HepG2 (cell line): ENCODE results near the gene TLCD1. TPM values are rescaled to one million over a fixed set of nuclear protein-coding genes. Genes with fewer than 3 reads are reported as not detected.
A peak's percentile ranks its signal among the peaks of the same experiment; 100 is the strongest.

Experiments used
- CBX1 ChIP-seq: IDR thresholded peaks from one replicate; pipeline ENCODE4 v1.6.1; 2016; ENCODE audit warnings: antibody characterized with exemption, low read depth
- CENPT ChIP-seq: sonication (generic); formaldehyde crosslinking; IDR thresholded peaks from 2 replicates; pipeline ENCODE4 v1.8.0; 2022; ENCODE audit warnings: low read depth, mild to moderate bottlenecking, moderate library complexity, missing genetic modification reagents
- EHMT2 ChIP-seq: fragments of 200-600 bp; sonication (generic); IDR thresholded peaks from 2 replicates; pipeline ENCODE4 v1.7.0; 2017; ENCODE audit warnings: antibody characterized with exemption, low read depth, low read length, borderline replicate concordance
- GATA4 ChIP-seq: sonication (generic); IDR thresholded peaks from 2 replicates; pipeline ENCODE4 v1.6.1; 2016; ENCODE audit warnings: antibody characterized with exemption, low read depth, borderline replicate concordance
- IKZF4 ChIP-seq: sonication (generic); formaldehyde crosslinking; IDR thresholded peaks from 2 replicates; pipeline ENCODE4 v1.5.1; 2020; ENCODE audit warnings: borderline replicate concordance, mild to moderate bottlenecking, low read depth, missing genetic modification reagents; ENCODE audit errors: not compliant biosample characterization
- JUNB ChIP-seq: sonication (generic); formaldehyde crosslinking; IDR thresholded peaks from 2 replicates; pipeline ENCODE4 v1.8.0; 2022; ENCODE audit warnings: missing genetic modification reagents, mild to moderate bottlenecking, borderline replicate concordance
- KAT7 ChIP-seq: IDR thresholded peaks from 2 replicates; pipeline ENCODE4 v1.6.1; 2018; ENCODE audit warnings: borderline replicate concordance, missing compliant biosample characterization
- KDM4B ChIP-seq: sonication (generic); formaldehyde crosslinking; IDR thresholded peaks from 2 replicates; pipeline ENCODE4 v1.4.0; 2020; ENCODE audit warnings: missing genetic modification reagents
- PHF21A ChIP-seq: sonication (generic); formaldehyde crosslinking; IDR thresholded peaks from 2 replicates; pipeline ENCODE4 v1.5.0; 2020; ENCODE audit warnings: mild to moderate bottlenecking, missing genetic modification reagents
- SALL2 ChIP-seq: sonication (generic); formaldehyde crosslinking; IDR thresholded peaks from 2 replicates; pipeline ENCODE4 v1.8.1; 2023; ENCODE audit warnings: mild to moderate bottlenecking, missing genetic modification reagents, inconsistent platforms
- SP2 ChIP-seq: sonication (generic); formaldehyde crosslinking; IDR thresholded peaks from 2 replicates; pipeline ENCODE4 v1.5.1; 2020; ENCODE audit warnings: mild to moderate bottlenecking, missing genetic modification reagents
- TOPORS ChIP-seq: sonication (generic); formaldehyde crosslinking; IDR thresholded peaks from 2 replicates; pipeline ENCODE4 v1.8.0; 2023; ENCODE audit warnings: mild to moderate bottlenecking, missing genetic modification reagents
- XBP1 ChIP-seq: sonication (generic); formaldehyde crosslinking; IDR thresholded peaks from 2 replicates; pipeline ENCODE4 v1.5.0; 2020; ENCODE audit warnings: missing genetic modification reagents
- XRCC5 ChIP-seq: fragments of 200-400 bp; formaldehyde crosslinking; optimal IDR thresholded peaks from 2 replicates; pipeline ENCODE3; 2017; ENCODE audit warnings: mild to moderate bottlenecking, low read length
- ZNF12 ChIP-seq: sonication (generic); formaldehyde crosslinking; IDR thresholded peaks from 2 replicates; pipeline ENCODE4 v1.5.0; 2020; ENCODE audit warnings: missing genetic modification reagents
- ZNF296 ChIP-seq: sonication (generic); formaldehyde crosslinking; conservative IDR thresholded peaks from 2 replicates; pipeline ENCODE4 v1.5.0; 2020; ENCODE audit warnings: mild to moderate bottlenecking, missing genetic modification reagents
- ZNF335 ChIP-seq: sonication (generic); formaldehyde crosslinking; IDR thresholded peaks from 2 replicates; pipeline ENCODE4 v1.4.0; 2020; ENCODE audit warnings: missing genetic modification reagents
- ZNF34 ChIP-seq: sonication (generic); formaldehyde crosslinking; IDR thresholded peaks from 2 replicates; pipeline ENCODE4 v1.4.0; 2020; ENCODE audit warnings: mild to moderate bottlenecking, missing genetic modification reagents, borderline replicate concordance
- ZNF460 ChIP-seq: sonication (generic); formaldehyde crosslinking; IDR thresholded peaks from 2 replicates; pipeline ENCODE4 v1.5.1; 2020; ENCODE audit warnings: missing genetic modification reagents, mild to moderate bottlenecking, borderline replicate concordance
- ZNF563 ChIP-seq: sonication (generic); formaldehyde crosslinking; IDR thresholded peaks from 2 replicates; pipeline ENCODE4 v1.8.0; 2022; ENCODE audit warnings: mild to moderate bottlenecking, moderate library complexity, missing genetic modification reagents
- ZNF605 ChIP-seq: sonication (generic); formaldehyde crosslinking; IDR thresholded peaks from 2 replicates; pipeline ENCODE4 v1.8.0; 2022; ENCODE audit warnings: mild to moderate bottlenecking, missing genetic modification reagents
- ZNF670 ChIP-seq: sonication (generic); formaldehyde crosslinking; IDR thresholded peaks from 2 replicates; pipeline ENCODE4 v1.8.0; 2022; ENCODE audit warnings: mild to moderate bottlenecking, missing genetic modification reagents, borderline replicate concordance
- ZNF83 ChIP-seq: sonication (generic); formaldehyde crosslinking; IDR thresholded peaks from 2 replicates; pipeline ENCODE4 v1.4.0; 2020; ENCODE audit warnings: missing genetic modification reagents, mild to moderate bottlenecking, borderline replicate concordance
- ZSCAN30 ChIP-seq: sonication (generic); formaldehyde crosslinking; IDR thresholded peaks from 2 replicates; pipeline ENCODE4 v1.5.0; 2020; ENCODE audit warnings: mild to moderate bottlenecking, missing genetic modification reagents
- polyA plus RNA-seq, 8 experiments: library from polyadenylated mRNA; depleted of rRNA in 3 of 8; stranded (reverse) in 7 of 8; unstranded in 1 of 8; fragments of >200 nt; fragmentation: Illumina TruSeq in 4 of 8; extraction: Trizol in 4 of 8; gene quantifications; 2 replicates each; pipeline versions ENCODE4 v1.2.1 to v1.2.3, GENCODE V29; 2011 to 2016; ENCODE audit warnings: low read depth in 4 of 8, missing spikeins in 1 of 8, mixed read lengths in 1 of 8; ENCODE audit not compliant: insufficient read depth in 1 of 8
- total RNA-seq, 5 experiments: library from RNA; depleted of rRNA; stranded (reverse); fragments of >200 nt; fragmentation: Illumina TruSeq; extraction: Trizol; gene quantifications; 2 replicates each; pipeline ENCODE4 v1.2.3, GENCODE V29; 2016; ENCODE audit warnings: low read depth in 1 of 5
- TF ChIP-seq, protein P1 (sequence below): sonication (generic); formaldehyde crosslinking; IDR thresholded peaks from 2 replicates; pipeline ENCODE4 v1.4.0; 2020; ENCODE audit warnings: mild to moderate bottlenecking, missing genetic modification reagents
- TF ChIP-seq, protein P2 (sequence below): conservative IDR thresholded peaks from 2 replicates; pipeline ENCODE4 v1.6.1; 2018; ENCODE audit warnings: missing genetic modification reagents
- TF ChIP-seq, protein P3 (sequence below): IDR thresholded peaks from 2 replicates; pipeline ENCODE4 v1.6.1; 2016; ENCODE audit warnings: missing biosample characterization, missing genetic modification reagents, low read depth

The TLCD1 gene
- total and polyA plus RNA-seq, 2 of the 13 experiments (the other 11 are each of a cell fraction or from before 2014, with no cell fraction given) = 14.9 to 19.6 TPM

DNA sequence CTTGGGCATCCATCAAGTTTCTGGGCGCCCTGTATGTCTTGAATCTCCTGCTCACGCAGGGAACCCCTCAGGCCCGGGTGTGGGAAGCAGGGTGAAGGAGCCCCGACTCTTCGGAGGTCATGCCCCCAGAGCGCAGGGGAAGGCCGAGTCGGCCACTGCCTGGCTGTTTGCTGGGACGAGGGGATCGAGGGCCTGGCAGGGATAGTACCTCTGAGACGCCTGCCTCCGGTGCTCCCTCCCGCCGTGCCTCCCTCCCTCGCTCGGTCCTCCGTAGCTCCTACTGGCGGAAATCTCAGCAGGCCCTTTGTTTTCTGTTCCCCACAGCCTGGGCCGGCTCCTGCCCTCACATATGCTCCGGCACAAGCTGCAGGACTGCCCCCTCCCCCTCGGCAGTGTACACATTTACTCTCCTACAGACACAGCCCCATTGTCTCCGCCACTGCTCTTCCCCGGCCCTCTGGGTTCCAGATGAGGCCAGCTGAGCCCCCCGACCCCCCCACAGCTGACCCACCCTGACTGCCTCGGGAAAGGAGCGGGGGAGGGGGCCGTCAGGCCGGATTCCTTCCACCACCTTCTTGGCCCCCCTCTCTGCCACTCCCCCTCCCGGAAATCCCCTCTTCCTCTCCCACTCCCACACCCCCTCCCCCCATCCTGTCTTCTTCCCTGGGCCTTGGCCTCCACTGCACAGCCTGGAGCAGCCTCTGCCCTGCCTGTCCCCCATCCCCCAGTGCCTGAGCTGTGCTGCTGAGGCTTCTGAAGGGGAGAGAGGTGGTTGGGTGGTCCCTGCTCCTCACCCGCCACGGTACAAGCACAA is 19.1 kb upstream of the TLCD1 start (continued):
- peak; percentile 90 for TF ChIP-seq PHF21A (CRISPR knock-in tag)
- no peak for TF ChIP-seq XRCC5
- TF ChIP-seq ZNF335 (CRISPR knock-in tag) = no peak
- TF ChIP-seq ZSCAN30 (CRISPR knock-in tag) = no peak
- no peak for TF ChIP-seq ZNF605
- no peak; the same call in 1 of the 2 replicates for TF ChIP-seq KDM4B (CRISPR knock-in tag)
- peak; percentile 49; the same call in 1 of the 2 replicates for TF ChIP-seq GATA4
- no peak; the same call in 1 of the 2 replicates for TF ChIP-seq ZNF12 (CRISPR knock-in tag)
- 0 out of 2 replicates have a peak, but pooled peaks have one; percentile 1 for TF ChIP-seq SP2 (CRISPR knock-in tag)
- TF ChIP-seq, protein P1, sequence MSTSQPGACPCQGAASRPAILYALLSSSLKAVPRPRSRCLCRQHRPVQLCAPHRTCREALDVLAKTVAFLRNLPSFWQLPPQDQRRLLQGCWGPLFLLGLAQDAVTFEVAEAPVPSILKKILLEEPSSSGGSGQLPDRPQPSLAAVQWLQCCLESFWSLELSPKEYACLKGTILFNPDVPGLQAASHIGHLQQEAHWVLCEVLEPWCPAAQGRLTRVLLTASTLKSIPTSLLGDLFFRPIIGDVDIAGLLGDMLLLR (CRISPR knock-in tag) = no peak; the same call in 1 of the 2 replicates
- TF ChIP-seq IKZF4 (CRISPR knock-in tag) = no peak
- TF ChIP-seq, protein P2, sequence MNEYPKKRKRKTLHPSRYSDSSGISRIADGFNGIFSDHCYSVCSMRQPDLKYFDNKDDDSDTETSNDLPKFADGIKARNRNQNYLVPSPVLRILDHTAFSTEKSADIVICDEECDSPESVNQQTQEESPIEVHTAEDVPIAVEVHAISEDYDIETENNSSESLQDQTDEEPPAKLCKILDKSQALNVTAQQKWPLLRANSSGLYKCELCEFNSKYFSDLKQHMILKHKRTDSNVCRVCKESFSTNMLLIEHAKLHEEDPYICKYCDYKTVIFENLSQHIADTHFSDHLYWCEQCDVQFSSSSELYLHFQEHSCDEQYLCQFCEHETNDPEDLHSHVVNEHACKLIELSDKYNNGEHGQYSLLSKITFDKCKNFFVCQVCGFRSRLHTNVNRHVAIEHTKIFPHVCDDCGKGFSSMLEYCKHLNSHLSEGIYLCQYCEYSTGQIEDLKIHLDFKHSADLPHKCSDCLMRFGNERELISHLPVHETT (CRISPR knock-in tag) = 0 out of 2 replicates have a peak, but pooled peaks have one; percentile 59
- TF ChIP-seq ZNF83 = 0 out of 2 replicates have a peak, but pooled peaks have one; percentile 1
- no peak for TF ChIP-seq ZNF460 (CRISPR knock-in tag)
- no peak for TF ChIP-seq SALL2 (CRISPR knock-in tag)
- TF ChIP-seq XBP1 (CRISPR knock-in tag) = no peak
- TF ChIP-seq ZNF563 (CRISPR knock-in tag) = no peak
- TF ChIP-seq, protein P3, sequence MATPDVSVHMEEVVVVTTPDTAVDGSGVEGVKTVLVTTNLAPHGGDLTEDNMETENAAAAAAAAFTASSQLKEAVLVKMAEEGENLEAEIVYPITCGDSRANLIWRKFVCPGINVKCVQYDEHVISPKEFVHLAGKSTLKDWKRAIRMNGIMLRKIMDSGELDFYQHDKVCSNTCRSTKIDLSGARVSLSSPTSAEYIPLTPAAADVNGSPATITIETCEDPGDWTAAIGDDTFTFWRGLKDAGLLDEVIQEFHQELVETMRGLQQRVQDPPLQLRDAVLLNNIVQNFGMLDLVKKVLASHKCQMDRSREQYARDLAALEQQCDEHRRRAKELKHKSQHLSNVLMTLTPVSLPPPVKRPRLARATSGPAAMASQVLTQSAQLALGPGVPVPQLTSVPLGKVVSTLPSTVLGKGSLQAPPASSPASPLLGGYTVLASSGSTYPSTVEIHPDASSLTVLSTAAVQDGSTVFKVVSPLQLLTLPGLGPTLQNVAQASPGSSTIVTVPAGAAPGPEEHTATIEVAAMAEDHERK (CRISPR knock-in tag) = no peak
- no peak for TF ChIP-seq KAT7 (CRISPR knock-in tag)
- TF ChIP-seq ZNF296 (CRISPR knock-in tag) = no peak
- no peak for TF ChIP-seq TOPORS (CRISPR knock-in tag)
- TF ChIP-seq ZNF670 (CRISPR knock-in tag) = no peak
- TF ChIP-seq JUNB = no peak
- peak; percentile 36 for TF ChIP-seq CBX1
- no peak; the same call in 1 of the 2 replicates for TF ChIP-seq ZNF34
- TF ChIP-seq CENPT (CRISPR knock-in tag) = no peak
- no peak for TF ChIP-seq EHMT2
